Effector CD4-positive, alpha-beta T cell (primary cell): ENCODE data around the gene HPF1.
"Not testable (repeated sequence)": the region's sequence is repeated elsewhere in the genome, so short reads cannot be mapped to it uniquely, and the experiment has no call there.

Experiments
- DNase-seq: peaks from one replicate; pipeline ENCODE4 v3.0.0-alpha.2; 2020
- total RNA-seq: gene quantifications from one replicate; lab custom pipeline; 2026; lab: John Stamatoyannopoulos, UW

The HPF1 gene
- 6.9 reads per million, percentile 25 among the genes with 10 or more reads in this experiment for total RNA-seq

DNA sequence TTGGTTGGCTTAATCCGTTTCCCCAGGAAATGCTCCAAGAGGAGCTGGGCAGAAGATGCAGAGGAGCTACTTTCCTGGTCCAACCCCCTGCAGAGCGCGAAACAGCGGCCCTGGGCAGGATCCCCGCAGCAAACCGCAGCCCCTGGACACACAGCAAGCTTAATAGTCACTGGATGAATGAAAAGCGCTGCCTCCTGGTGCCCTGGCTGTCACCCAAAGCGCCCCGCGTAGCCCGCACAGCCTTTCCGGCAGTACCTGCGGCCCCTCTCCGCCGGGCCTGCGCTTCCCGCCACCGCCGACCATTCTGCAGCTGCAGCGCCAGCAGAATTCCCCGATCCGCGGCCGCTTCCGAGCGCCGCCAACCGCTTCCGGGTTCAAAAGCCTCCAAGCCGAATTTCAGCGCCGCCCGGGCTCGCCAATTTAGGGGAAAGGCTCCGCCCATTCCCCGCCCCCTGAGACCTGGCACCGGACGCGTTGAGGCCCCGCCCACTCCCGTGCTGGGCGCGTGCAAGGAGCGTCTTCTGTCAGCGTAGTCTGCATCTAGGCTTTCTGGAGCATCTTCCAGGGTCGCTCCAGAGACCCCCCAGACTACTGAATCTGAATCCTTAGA, at the start of gene HPF1:
HPF1 (minus strand) TSS at position 370 of the 610 bp plus-strand sequence; CDS start at position 303, 67 bp downstream.
- peak; percentile 90 for DNase-seq

DNA sequence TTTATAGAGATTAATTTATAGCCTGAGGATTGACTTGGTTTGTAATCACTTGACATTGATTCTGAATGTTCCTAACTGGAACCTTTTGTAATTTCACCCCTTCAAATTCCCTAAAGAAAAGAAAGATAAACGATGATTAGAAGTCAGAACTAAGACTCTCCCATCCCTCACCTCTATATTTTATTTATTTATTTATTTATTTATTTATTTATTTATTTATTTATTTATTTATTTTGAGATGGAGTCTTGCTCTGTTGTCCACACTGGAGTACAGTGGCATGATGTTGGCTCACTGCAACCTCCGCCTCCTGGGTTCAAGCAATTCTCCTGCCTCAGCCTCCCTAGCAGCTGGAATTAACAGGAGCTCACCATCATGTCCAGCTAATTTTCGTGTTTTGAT, 49.0 kb upstream of the HPF1 start:
- DNase-seq: not testable (repeated sequence)

DNA sequence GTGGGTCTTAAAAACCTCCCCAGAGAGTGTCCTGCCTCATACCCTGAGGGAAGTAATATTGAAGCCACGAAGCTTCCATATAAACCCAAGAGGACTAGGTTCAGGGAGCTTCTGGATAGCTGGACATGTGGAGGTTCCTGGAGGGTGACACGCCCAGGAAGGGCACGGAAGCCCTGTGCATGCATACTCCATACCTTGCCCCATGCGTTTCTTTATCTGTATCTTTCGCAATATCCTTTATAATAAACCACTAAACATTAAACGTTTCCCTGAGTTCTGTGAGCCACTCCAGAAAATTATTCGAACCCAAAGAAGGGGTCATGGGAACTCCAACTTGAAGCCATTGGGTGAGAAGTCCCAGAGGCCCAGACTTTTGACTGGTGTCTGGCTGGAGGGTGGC, 45.7 kb upstream of the HPF1 start:
- no peak for DNase-seq

DNA sequence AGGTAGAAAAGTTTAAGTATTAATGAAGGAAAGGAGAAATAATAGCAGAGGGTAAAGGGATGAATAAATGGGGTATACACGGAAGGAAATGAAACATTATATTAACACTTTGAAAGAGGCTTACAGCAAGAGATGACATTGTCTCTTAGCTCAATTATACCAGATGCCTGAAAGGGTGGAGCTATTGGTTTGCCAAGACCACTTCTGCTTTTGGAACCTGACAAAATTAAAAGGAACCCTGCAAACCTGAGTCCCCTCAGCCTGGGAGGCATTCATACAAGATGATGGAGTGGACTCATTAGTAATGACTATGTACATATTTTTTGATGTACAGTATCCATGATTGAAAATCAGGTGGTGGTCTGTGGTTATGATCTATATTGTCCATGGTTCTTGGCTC, 45.1 kb upstream of the HPF1 start:
- no peak for DNase-seq

DNA sequence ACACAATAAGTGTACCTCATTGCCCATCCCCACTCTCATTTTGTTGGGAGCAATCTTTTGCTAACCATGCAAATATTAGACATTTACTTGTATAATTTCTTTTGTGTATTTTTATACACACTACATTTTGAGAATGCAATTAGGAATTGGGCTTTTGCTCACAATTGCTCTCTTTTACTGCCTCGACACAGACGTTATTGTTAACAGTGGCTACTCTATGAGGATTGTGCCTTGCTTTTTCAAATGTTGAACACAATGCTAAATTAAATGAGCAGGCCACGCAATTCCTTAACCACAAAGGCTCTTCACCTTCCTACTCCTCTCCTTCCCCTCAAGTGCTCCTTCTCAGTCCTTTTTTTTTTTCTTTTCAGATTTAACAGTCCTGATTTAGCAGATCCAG, 42.8 kb upstream of the HPF1 start:
- no peak for DNase-seq

DNA sequence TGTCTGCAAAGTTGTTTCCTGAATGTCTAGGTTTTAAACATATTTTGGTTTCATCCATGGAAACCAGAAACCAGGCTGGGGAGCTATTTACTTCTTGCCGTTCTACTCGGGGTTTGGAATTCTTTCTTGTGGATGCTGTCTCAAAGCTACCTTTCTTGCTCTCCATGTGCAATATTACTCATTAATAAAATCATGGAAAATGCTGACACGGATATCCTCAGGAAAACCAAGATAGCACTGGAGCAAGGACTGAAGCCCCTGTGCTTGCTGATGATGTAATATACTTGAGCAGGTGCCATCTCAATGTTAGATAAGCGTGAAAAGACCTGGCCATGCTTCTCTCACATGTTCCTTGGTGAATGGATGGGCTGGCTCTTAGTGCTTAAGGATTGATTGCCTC, 41.5 kb upstream of the HPF1 start:
- DNase-seq: no peak

DNA sequence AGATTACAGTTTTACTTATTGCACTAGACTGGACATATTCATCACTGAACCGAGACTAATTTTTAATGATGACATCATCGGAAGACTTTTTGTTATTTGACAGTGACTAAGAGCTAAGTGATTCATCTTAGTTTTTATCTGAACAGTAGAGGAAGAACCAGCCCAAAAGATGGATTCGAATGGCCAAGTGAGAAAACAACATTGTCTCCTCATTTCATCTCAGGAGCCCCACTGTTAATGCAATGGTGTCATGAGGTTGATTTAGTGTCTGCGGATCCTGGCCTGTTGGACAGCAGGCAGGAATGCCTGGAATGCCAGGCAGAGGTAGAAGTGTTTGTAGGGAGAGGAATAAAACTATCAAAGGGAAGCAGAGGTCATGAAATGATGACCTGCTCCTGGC, 37.8 kb upstream of the HPF1 start:
- DNase-seq: no peak

DNA sequence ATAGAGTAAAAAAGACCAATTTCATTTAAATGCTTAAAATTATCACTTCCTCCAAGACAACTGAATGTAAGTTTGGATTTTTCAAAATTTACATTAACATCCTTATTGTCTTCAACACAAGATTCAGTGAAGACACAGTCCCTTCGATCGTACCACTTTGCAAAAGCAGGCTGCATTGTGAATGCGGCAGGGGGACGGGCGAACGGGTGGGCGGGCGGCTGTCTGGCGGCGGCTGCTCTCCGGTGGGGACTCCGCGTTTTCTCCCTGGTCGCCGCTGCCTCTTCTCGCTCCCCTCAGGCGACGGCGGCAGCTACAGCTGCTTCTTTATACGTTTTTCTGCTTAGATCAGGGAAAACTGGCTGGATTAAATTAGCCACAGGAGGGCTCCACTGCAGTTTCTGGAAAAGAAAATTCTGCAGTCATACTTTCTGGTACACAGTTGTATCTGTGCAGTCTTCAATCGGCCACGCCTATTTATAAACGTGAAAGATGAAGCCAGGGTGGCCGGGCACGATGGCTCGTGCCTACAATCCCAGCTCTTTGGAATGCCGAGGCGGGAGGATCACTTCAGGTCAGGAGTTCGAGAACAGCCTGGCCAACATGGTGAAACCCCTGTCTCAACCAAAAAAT, 33.9 kb upstream of the HPF1 start:
- no peak for DNase-seq

DNA sequence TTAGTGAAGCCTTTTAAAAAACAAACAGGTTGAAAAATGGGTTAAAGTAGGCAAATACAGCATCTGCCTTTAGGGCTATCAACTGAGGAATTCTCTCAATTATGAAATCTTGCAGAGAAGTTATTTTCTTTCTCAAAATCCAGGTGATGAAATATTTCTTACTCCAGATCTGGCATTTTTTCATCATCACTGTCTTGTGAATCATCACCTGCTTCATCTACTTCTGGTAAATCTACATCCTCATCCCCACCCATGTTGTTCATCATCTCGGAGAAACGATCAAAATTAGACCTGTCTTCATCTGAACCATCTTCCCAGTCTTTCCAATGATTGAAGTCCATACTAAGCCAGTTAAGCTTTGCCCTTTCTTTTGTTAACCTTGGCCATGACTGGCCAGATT, 33.3 kb upstream of the HPF1 start:
- no peak for DNase-seq

DNA sequence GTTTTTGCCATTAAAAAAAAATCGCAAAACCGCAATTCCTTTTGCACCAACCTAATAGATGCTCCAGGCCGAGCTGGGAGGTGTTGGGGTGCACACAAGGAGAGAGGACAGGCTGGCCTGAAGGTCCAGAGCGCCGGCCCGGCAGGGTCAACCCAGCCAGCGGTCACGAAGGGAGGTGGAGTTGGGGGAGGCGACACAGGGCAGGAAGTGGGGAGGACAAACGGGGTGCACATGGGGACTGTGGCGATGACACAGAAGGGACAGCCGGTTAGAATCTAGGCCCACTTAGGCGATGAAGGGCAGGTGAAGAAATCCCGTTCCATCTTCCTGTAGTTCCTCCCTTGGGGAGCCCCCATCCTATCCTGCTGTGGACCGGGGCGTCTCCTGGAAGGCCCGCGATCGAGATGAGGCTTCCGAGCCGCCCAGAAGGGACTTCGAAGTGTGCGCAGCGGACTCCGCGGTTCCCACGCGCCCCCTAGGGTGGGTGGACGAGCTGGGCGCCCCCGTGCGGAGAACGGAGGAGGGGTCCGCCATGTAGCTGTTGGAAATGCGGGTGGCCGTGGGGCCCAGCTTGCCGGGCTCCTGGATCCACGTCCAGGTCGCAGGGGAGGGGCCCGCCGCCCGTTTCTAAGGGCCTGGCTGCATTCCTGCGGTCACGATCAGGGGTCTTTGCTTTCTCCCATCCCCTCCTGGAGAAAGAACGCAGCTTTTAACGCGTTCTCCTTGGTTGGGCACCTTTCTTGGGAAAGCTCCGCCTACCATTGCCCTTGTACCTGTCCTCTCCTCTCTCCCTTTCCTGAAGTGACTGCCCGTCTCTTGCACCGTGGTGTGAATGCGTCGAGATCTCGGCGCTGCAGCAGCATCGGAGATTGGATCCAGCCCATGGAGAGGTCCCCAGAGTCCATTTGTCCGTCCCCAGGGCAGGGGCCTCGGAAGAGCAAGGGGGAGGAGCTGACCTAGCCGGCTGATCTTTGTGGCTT, 17.0 kb upstream of the HPF1 start:
- peak; percentile 14 for DNase-seq

DNA sequence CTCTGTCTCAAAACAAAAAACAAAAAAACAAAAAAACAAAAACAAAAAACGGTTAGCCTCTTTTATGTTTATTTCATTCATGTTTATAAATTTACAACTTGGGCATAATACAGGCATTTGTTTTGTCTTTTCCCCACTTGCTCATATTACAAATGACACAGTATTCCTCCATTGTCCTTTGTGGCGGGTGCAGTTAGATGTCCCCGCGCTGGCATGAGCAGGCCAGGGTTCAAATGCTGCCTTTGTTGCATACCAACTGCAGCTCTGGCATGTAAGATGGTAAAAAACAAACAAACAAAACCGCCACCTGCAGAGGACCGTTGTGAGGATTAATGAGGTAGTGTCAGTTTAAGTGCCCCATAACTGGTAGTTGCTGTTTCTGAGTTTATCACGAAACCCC, 16.1 kb upstream of the HPF1 start:
- DNase-seq: no peak

DNA sequence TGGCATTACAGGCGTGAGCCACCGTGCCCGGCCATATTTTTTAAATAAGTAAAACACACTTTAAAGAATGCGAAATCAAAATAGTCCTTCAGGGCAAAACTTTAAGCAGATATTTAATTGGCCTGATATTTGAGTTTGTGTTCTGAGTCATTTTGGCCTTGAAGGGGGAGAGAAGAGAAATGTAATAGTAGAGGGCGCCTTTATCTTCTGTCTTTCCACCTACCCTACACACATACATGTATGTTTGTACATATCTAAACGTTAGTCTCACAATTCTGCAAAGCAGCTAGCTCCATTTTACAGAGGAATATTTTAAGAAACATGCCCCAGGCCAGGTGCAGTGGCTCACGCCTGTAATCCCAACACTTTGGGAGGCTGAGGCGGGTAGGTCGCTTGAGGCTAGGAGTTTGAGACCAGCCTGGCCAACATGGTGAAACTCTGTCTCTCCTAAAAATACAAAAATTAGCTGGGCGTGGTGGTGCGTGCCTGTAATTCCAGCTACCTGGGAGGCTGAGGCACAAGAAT, 13.9 kb upstream of the HPF1 start:
- DNase-seq: not testable (repeated sequence)

DNA sequence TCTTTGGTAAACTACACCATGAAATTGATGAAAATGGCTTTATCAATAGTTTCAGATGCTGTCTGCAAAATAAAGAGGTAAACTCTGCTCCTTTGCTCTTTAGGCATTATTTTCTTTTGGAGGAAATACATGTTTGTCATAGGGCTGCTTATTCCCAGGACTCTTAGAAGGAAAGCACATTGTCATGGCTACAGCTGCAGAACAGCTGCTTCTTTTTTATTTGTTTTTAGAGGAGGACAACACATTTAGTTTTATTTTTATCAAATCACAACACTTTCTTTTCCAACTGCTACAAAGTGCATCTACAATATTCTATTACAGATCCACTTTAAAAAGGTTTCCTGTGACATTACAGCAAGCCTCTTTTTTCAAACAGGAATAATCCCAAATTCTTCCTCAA, 12.7 kb upstream of the HPF1 start:
- DNase-seq: no peak

DNA sequence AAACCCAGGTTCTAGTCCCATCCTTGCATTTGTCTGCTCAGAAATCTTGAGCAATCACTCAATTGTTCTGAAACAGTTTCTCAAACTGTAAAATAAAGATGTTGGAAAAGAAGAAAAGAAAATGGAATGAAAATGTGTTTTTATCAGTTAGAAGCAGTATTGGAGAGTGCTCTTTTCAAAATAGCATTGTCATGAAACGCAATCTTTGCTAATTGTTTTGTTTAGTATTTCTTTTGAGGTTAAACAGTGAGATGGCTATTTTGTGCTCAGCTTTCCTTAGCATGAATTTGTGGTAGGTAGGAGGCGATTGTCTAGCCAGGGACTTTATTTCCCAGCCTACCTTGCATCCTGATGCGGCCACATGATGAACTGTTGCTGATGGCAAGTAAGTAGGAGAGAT, 10.6 kb upstream of the HPF1 start:
- no peak for DNase-seq

DNA sequence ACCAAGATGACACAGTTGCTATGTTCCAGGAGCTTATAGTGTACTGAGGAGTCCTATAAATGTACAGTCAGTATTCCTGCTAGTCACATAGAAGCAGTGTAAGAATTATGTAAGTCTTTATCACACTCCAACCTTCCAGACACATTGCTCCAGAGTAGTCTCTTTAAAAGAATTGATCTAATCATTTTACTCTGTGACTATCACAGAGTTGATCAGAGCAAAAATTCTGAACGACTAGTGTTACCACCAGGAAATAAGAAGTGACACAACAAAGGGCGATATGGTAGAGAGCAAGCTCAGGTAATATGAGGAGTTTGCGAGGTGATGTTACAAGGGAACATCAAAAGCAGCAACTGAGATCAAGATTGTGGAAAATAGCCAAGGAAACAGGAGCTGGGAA, 9.0 kb upstream of the HPF1 start:
- DNase-seq: no peak

DNA sequence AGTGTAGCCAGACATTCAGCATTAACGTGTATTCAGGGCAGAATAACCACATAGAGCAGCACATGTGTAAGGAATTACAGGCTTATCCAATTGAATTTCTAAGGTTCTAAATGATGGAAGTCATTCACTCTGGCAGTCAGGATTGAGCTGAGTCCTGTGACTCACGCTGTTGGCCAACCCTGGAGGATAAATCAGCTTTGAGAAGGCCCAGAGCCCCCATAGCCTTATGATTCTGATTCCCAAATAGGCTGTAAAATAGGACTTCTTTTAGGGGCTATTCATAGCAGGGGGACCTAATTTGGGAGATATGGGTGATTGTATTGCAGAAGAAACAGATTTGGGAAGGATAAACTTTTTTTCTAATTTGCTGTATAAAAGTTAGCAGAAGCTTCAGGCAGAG, 8.1 kb upstream of the HPF1 start:
- DNase-seq: no peak

DNA sequence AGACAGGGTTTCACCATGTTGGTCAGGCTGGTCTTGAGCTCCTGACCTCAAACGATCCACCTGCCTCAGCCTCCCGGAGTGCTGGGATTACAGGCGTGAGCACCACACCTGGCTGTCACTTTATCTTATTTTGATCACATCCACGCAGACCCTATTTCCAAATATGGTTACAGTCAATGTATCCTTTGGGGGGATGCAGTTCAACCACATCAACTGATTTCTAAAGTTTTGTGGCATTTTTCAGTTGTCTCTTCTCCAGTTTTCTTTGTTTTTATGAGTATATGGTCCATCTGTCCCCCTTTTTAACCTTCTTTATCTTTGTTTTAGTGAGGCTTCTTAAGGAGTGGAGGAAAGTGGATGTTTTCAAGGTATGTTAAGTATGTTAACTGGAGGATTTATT, 4.1 kb upstream of the HPF1 start:
- no peak for DNase-seq

DNA sequence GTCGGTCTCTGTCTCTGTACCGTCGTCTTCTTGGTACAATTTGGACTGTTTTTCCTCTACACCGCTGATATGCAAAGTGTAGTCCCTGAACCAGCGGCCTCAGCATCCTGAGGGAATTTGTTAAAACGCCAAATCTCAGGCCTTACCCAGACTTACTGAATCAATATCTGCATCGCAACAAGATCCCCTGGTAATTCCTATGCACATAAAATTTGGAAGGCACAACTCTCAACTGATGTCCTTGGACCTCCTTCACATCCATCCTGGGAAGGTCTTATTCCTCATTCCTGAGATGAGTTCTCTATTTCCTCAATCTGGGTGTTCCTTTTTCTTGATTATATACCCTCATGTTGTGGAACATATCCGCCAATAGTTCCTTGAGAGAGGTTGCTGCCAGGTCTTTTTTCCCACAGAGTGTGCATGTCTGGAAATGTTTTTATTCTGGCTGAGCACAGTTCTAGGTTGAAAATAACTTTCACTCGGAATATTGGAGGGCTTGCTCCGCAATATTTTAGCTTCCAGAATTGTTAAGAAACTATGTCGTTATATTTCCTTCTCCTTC, 738 bp upstream of the HPF1 start:
- DNase-seq: no peak

DNA sequence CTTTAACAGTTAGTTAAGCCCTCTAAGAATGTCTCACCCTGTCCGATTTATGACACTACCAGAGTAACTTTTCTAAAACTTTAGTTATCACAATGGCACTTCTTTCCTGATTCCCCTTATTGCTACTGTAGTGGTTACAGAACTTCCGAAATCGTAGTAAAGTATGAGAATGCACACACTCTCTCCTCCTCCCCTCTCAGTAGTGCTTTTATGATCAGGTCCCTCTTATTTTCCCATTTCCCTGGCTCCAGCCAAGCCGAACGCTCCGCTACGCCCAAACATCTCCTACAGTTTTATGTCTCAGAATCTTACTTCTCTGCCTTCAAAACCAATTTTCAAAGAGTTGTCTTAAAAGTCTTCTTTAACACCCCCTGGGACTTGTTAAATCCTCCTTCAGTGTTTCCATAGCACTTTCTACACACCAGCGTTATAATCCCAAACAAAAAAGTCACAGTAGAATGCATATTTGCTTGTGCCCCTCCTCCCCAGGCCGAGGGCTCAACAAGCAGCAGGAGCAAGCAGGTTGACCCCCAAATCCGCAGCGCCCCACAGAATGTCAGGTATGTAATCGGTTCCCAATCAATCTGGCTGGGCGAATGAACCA, 671 bp downstream of the HPF1 start:
- no peak for DNase-seq

DNA sequence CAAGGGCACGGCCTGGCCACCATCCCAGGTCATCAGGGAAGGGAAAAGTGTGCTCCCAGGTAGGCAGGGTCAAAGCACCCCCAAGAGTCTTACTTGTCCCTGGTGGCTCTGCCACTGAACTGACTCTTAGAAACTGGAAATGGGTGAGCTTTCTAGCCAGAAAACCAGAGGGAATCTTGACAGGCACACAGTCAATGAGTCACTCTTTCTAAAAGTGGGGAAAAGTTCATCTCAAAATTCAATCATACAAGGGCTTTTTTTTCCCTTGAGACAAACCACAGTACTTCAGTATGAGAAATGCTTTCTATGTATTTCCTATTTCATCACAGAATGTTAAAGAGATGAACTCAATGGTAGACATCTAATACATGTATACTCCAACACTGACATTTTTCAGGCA, 12.5 kb downstream of the HPF1 start:
- no peak for DNase-seq

DNA sequence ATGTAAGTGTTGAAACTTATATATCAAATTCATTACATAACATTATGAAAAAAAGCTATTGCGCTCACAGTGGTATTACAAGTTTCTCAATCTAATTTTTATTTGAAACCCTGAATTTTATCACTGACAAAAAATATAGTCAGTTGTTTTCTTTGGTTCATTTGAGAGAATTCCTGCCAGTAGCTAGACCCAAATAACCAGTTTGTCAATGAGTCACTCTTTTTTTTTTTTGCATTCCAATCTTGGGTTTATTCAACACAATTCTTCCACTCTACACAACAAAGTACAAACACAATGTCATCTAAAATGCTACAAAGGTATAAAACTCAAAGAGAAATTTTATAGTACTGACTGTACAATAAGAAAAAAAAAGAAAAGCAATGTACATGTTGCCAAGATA, 13.1 kb downstream of the HPF1 start:
- DNase-seq: no peak

DNA sequence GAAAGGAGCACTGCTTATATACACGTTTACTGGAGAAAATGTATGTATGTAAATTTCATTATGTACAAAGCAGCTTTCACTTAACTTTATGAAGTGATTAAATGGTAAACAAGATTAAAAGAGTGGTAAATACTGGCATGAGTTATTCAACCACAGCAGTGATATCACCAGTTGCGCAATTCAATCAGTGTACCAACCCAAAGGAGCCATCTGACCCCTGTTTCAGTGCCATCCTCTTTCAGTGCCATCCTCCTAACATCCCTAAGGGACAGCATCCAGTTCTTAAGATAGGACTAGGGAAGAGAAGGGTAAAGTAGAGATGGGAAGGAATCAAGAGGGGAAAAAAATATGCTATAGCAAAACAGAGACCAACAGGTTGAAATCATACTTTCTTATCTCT, 16.2 kb downstream of the HPF1 start:
- no peak for DNase-seq

DNA sequence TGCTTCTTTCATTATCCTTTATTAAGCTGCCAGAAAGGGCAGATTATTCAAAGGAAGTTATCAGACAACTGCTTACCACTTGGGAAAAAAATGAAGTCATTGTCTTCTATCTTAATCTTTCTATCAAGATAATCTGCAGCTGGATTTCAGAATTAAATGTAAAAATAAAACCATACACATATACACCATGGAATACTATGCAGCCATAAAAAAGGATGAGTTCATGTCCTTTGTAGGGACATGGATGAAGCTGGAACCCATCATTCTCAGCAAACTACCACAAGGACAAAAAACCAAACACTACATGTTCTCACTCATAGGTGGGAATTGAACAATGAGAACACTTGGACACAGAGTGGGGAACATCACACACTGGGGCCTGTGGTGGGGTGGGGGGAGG, 19.1 kb downstream of the HPF1 start:
- DNase-seq: not testable (repeated sequence)
